ENCODE results near the gene MLIP. TPM values are rescaled to one million over a fixed set of nuclear protein-coding genes. Genes with fewer than 3 reads are reported as not detected.
A peak's percentile ranks its signal among the peaks of the same experiment; 100 is the strongest.

Gene MLIP
- total and polyA plus RNA-seq, 2 of the 13 experiments (the other 11 are each of a cell fraction or from before 2014, with no cell fraction given) = 0.08 to 0.33 TPM

GRCh38 chr6:54097753-54098152 lies 13.5 kb upstream of the MLIP start (continued):
- TF ChIP-seq SOX5 (CRISPR knock-in tag; IDR thresholded peaks at IDR 0.05; ENCODE audit: borderline replicate concordance) = peak; percentile 87; the same call in 1 of the 2 replicates
- TF ChIP-seq SOX6 (IDR thresholded peaks at IDR 0.05) = no peak
- TF ChIP-seq SOX6 (CRISPR knock-in tag; IDR thresholded peaks at IDR 0.05) = peak; percentile 75
- peak; percentile 80 for TF ChIP-seq TEAD3 (CRISPR knock-in tag; optimal IDR thresholded peaks at IDR 0.05; ENCODE audit: borderline replicate concordance)
- TF ChIP-seq IRF9 (CRISPR knock-in tag; IDR thresholded peaks at IDR 0.05; ENCODE audit: borderline replicate concordance) = no peak
- no peak for TF ChIP-seq ZNF335 (CRISPR knock-in tag; IDR thresholded peaks at IDR 0.05)
- TF ChIP-seq HMG20A (CRISPR knock-in tag; IDR thresholded peaks at IDR 0.05; ENCODE audit: borderline replicate concordance) = peak; percentile 88; the same call in 1 of the 2 replicates
- no peak for TF ChIP-seq ZNF121 (CRISPR knock-in tag; IDR thresholded peaks at IDR 0.05)
- 0 out of 2 replicates have a peak, but pooled peaks have one; percentile 22 for TF ChIP-seq HNF1A (IDR thresholded peaks at IDR 0.05; ENCODE audit: low read depth)
- TF ChIP-seq HNF1A (CRISPR knock-in tag; IDR thresholded peaks at IDR 0.05; ENCODE audit: borderline replicate concordance) = peak; percentile 57; the same call in 1 of the 2 replicates
- 0 out of 2 replicates have a peak, but pooled peaks have one; percentile 45 for TF ChIP-seq RBAK (CRISPR knock-in tag; IDR thresholded peaks at IDR 0.05)
- no peak for TF ChIP-seq ZNF367 (CRISPR knock-in tag; IDR thresholded peaks at IDR 0.05; ENCODE audit: borderline replicate concordance)
- peak; percentile 56; the same call in 1 of the 2 replicates for TF ChIP-seq SALL1 (CRISPR knock-in tag; IDR thresholded peaks at IDR 0.05)
- TF ChIP-seq ZNF614 (CRISPR knock-in tag; IDR thresholded peaks at IDR 0.05; ENCODE audit: borderline replicate concordance) = peak; percentile 36; the same call in 1 of the 2 replicates
- TF ChIP-seq POGZ (CRISPR knock-in tag; IDR thresholded peaks at IDR 0.05) = peak; percentile 79
- no peak for TF ChIP-seq ZNF546 (CRISPR knock-in tag; conservative IDR thresholded peaks at IDR 0.05)
- TF ChIP-seq PRMT3 (CRISPR knock-in tag; IDR thresholded peaks at IDR 0.05; ENCODE audit: borderline replicate concordance, low read depth) = no peak
- peak; percentile 56; the same call in 1 of the 2 replicates for TF ChIP-seq ZNF124 (CRISPR knock-in tag; IDR thresholded peaks at IDR 0.05)
- TF ChIP-seq NFIC (IDR thresholded peaks at IDR 0.05; ENCODE audit: low read length) = peak; percentile 37; the same call in 1 of the 2 replicates
- TF ChIP-seq MAX (IDR thresholded peaks at IDR 0.05) = peak; percentile 57
- peak; percentile 89 for TF ChIP-seq AHDC1 (CRISPR knock-in tag; IDR thresholded peaks at IDR 0.05; ENCODE audit: borderline replicate concordance)
